CD4-positive, alpha-beta memory T cell (primary cell): ENCODE measurements around the gene PDK1. TPM values are rescaled to one million over a fixed set of nuclear protein-coding genes. Genes with fewer than 3 reads are reported as not detected.

Experiments used
- CTCF ChIA-PET: fragments of 350-600 bp; sonication (Branson Sonifier 250); formaldehyde crosslinking; loops from one replicate; lab custom pipeline; 2021; ENCODE audit warnings: inconsistent platforms; ENCODE audit not compliant: partially characterized antibody; lab: Charles Lee
- POLR2A ChIA-PET: fragments of 350-600 bp; sonication (Branson Sonifier 250); formaldehyde crosslinking; loops from one replicate; lab custom pipeline; 2021; ENCODE audit not compliant: partially characterized antibody; lab: Charles Lee
- DNase-seq, 5 donors: peaks; one replicate each; pipeline versions ENCODE4 v3.0.0 to v3.0.0-alpha.2; 2020 to 2022; ENCODE audit warnings: mixed read lengths in 1 of 5
- H3K27ac ChIP-seq: one replicate; pipeline ENCODE4 v1.7.0; 2013; ENCODE audit warnings: low read depth, low read length
- H3K27me3 ChIP-seq: 2 replicates; pipeline ENCODE4 v1.7.0; 2013; ENCODE audit warnings: mild to moderate bottlenecking, low read length, moderate library complexity; ENCODE audit not compliant: insufficient read depth
- H3K36me3 ChIP-seq: 2 replicates; pipeline ENCODE4 v1.7.0; 2013; ENCODE audit warnings: mild to moderate bottlenecking, low read length, moderate library complexity; ENCODE audit not compliant: insufficient read depth
- H3K4me1 ChIP-seq: 2 replicates; pipeline ENCODE4 v1.7.0; 2013; ENCODE audit warnings: mild to moderate bottlenecking, low read length, moderate library complexity; ENCODE audit not compliant: insufficient read depth
- H3K4me3 ChIP-seq, 2 donors: one replicate each; pipeline ENCODE4 v1.7.0; 2013; ENCODE audit warnings: low read length in 2 of 2, mild to moderate bottlenecking in 1 of 2
- H3K9me3 ChIP-seq, 2 donors: one replicate each; pipeline ENCODE4 v1.7.0; 2013; ENCODE audit warnings: low read length in 2 of 2, control low read depth in 1 of 2; ENCODE audit not compliant: control insufficient read depth in 1 of 2
- H3K27ac Mint-ChIP-seq, 7 donors: one replicate each; pipeline ENCODE4 v1.8.0; 2020 to 2021; ENCODE audit warnings: mixed read lengths in 7 of 7, mild to moderate bottlenecking in 6 of 7, inconsistent platforms in 3 of 7, moderate library complexity in 3 of 7
- H3K27me3 Mint-ChIP-seq, 2 donors: one replicate each; pipeline ENCODE4 v1.8.0; 2020 to 2021; ENCODE audit warnings: mixed read lengths in 2 of 2
- H3K36me3 Mint-ChIP-seq, 2 donors: one replicate each; pipeline ENCODE4 v1.8.0; 2020 to 2021; ENCODE audit warnings: mixed read lengths in 2 of 2, inconsistent platforms in 1 of 2, mild to moderate bottlenecking in 1 of 2
- H3K4me1 Mint-ChIP-seq, 4 donors: one replicate each; pipeline ENCODE4 v1.8.0; 2020 to 2021; ENCODE audit warnings: mixed read lengths in 4 of 4, mild to moderate bottlenecking in 1 of 4
- H3K4me3 Mint-ChIP-seq, 8 donors: one replicate each; pipeline ENCODE4 v1.8.0; 2020 to 2021; ENCODE audit warnings: mixed read lengths in 8 of 8, mild to moderate bottlenecking in 7 of 8, moderate library complexity in 6 of 8, inconsistent platforms in 3 of 8
- H3K9me3 Mint-ChIP-seq, 8 donors: one replicate each; pipeline ENCODE4 v1.8.0; 2020 to 2021; ENCODE audit warnings: mixed read lengths in 8 of 8, mild to moderate bottlenecking in 5 of 8, inconsistent platforms in 3 of 8, moderate library complexity in 1 of 8
- intact Hi-C: fragments of 100-400 bp; cut with micrococcal nuclease; formaldehyde crosslinking; loops from one replicate; pipeline ENCODE4 v1.15.1; 2023
- polyA plus RNA-seq, 2 donors: library from polyadenylated mRNA; unstranded; fragments of 300-500 nt; fragmentation: Illumina TruSeq; gene quantifications; one replicate each; pipeline ENCODE4 v1.2.3, GENCODE V29; 2021
- total RNA-seq, 2 experiments: library from RNA; stranded (reverse); gene quantifications; one replicate each; pipeline ENCODE4 v1.2.3, GENCODE V29; 2021

The PDK1 gene
- total and polyA plus RNA-seq, 4 experiments from 2014 or later = 12.9 to 36.8 (median 26.8) TPM

DNA sequence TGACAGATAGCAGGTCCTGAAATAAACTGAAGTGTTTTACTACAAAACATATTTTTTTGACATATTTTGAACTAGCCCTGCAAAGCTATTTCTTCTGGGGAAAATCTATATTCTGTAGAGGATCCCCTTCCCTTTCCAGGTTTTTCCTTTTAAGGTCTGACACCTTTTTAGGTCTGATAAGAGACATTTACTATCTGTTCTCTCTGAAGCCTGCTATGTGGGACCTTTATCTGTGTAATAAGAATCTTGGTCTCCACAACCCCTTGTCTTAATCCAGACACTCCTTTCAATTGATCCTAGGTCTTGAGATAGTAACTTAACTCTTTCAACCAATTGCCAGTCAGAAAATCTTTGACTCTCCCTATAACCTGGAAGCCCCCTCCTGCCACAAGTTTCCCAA lies 5.5 kb upstream of the PDK1 start:
- Mint-ChIP-seq H3K9me3 (peaks cover 0 to 6% (median 0%) of the 10 kb centered on the region in 8 donors), H3K27ac (no peak overlapping the region), H3K36me3 (peaks cover 2 to 4% of the 10 kb centered on the region in 2 donors), H3K4me3 (peak overlapping the region in 5 of 8 donors; percentile 4 to 69 (median 45)), H3K27me3 (peaks cover 0 to 1% of the 10 kb centered on the region in 2 donors), H3K4me1 (peaks cover 24 to 42% (median 36%) of the 10 kb centered on the region in 4 donors)
- POLR2A ChIA-PET = no interaction called here
- CTCF ChIA-PET = interaction anchor here (1.0 kb wide), 1 partner anchor 11 kb away, joined by 3 read pairs; no protein-coding TSS in a partner anchor
- Histone ChIP-seq H3K9me3 (no peaks in the 10 kb centered on the region), H3K27ac (no peak overlapping the region), H3K36me3 (no peaks in the 10 kb centered on the region), H3K4me1 (peaks cover 28% of the 10 kb centered on the region), H3K4me3 (no peak overlapping the region), H3K27me3 (no peaks in the 10 kb centered on the region)
- DNase-seq = no peak
- intact Hi-C loops = loop anchor here (10.0 kb wide), 2 partner anchors 376 to 1116 kb away; partner anchors contain the start of genes DCAF17 and METTL8

DNA sequence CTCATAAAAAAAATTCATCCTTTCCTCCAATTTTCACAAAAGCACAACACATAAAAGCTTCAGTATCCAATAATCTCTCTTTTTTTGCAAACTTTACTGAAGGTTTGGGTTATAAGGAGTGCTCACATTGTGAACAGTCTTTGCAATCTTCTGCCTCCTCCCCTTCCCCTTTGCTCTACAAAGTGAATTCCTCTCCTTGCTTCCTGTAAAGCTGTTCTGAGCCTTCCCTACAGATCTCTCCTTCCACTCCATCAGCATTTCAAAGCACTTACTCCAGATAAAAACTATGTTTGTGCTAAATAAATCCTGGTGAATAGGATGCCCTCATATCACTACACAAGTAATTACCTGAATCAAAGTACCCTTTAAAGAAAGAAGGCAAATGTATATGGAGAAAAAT lies 4.6 kb upstream of the PDK1 start:
- H3K9me3 Mint-ChIP-seq = peaks cover 0 to 6% (median 0%) of the 10 kb centered on the region in 8 donors
- no peak overlapping the region for H3K27ac ChIP-seq
- H3K4me3 Mint-ChIP-seq = peak overlapping the region in 3 of 8 donors; percentile 1 to 14 (median 11)
- H3K4me3 ChIP-seq = no peak overlapping the region
- ChIA-PET CTCF (interaction anchor here (1.0 kb wide), 1 partner anchor 12 kb away, joined by 3 read pairs; no protein-coding TSS in a partner anchor), POLR2A (no interaction called here)
- intact Hi-C loops = loop anchor here (10.0 kb wide), 2 partner anchors 376 to 1116 kb away; partner anchors contain the start of genes DCAF17 and METTL8
- H3K9me3 ChIP-seq = no peaks in the 10 kb centered on the region
- no peaks in the 10 kb centered on the region for H3K27me3 ChIP-seq
- no peaks in the 10 kb centered on the region for H3K36me3 ChIP-seq
- H3K27ac Mint-ChIP-seq = peak overlapping the region in 1 of 7 donors; percentile 20
- H3K4me1 ChIP-seq = peaks cover 28% of the 10 kb centered on the region
- no peak for DNase-seq
- H3K27me3 Mint-ChIP-seq = peaks cover 0 to 1% of the 10 kb centered on the region in 2 donors
- H3K36me3 Mint-ChIP-seq = peaks cover 3 to 4% of the 10 kb centered on the region in 2 donors
- H3K4me1 Mint-ChIP-seq = peaks cover 24 to 44% (median 37%) of the 10 kb centered on the region in 4 donors

DNA sequence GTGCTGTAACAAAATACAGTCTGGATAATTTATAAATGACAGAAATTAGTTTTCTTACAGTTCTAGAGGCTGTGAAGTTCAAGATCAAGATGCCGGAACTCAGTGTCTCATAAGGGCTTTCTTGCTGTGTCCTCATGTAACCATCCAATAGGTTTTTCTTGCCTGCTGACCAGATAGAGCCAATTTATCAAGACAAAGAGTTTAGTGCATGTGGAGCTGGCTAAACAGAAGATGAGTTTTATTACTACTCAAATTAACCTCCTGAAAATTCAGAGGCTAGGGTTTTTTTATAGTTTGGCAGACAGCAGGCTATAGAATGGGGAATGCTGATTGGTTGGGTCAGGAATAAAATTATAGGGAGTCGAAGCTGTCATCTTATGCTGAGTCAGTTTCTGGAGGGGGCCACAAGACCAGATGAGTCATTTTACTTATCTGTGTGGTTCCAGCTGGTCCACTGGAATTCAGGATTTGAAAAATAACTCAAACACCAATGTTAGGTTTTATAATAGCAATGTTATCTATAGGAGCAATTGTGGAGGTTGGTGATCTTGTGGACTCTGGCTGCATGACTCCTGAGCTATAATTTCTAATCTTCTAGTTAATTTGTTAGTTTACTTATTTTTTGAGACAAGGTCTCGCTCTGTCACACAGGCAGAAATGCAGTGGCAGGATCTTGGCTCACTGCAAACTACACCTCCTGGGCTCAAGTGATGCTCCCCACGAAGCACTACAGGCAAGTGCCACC lies 3.2 kb upstream of the PDK1 start:
- Histone ChIP-seq H3K27me3 (no peaks in the 10 kb centered on the region), H3K4me1 (peaks cover 40% of the 10 kb centered on the region), H3K36me3 (no peaks in the 10 kb centered on the region), H3K4me3 (no peak overlapping the region), H3K9me3 (no peaks in the 10 kb centered on the region), H3K27ac (no peak overlapping the region)
- ChIA-PET POLR2A (interaction anchor here (0.8 kb wide), 1 partner anchor 57 kb away, joined by 3 read pairs; no protein-coding TSS in a partner anchor), CTCF (interaction anchor here (0.9 to 1.3 kb wide), 3 partner anchors 22 to 91 kb away, joined by 3 to 5 read pairs (median 3); no protein-coding TSS in a partner anchor)
- no peak for DNase-seq
- H3K27me3 Mint-ChIP-seq = peaks cover 0 to 1% of the 10 kb centered on the region in 2 donors
- intact Hi-C loops = loop anchor here (10.0 kb wide), 2 partner anchors 378 to 1118 kb away; partner anchors contain the start of genes DCAF17 and METTL8
- peaks cover 4 to 8% of the 10 kb centered on the region in 2 donors for H3K36me3 Mint-ChIP-seq
- H3K4me3 Mint-ChIP-seq = no peak overlapping the region
- peaks cover 0 to 2% (median 0%) of the 10 kb centered on the region in 8 donors for H3K9me3 Mint-ChIP-seq
- H3K4me1 Mint-ChIP-seq = peaks cover 33 to 58% (median 48%) of the 10 kb centered on the region in 4 donors
- no peak overlapping the region for H3K27ac Mint-ChIP-seq

DNA sequence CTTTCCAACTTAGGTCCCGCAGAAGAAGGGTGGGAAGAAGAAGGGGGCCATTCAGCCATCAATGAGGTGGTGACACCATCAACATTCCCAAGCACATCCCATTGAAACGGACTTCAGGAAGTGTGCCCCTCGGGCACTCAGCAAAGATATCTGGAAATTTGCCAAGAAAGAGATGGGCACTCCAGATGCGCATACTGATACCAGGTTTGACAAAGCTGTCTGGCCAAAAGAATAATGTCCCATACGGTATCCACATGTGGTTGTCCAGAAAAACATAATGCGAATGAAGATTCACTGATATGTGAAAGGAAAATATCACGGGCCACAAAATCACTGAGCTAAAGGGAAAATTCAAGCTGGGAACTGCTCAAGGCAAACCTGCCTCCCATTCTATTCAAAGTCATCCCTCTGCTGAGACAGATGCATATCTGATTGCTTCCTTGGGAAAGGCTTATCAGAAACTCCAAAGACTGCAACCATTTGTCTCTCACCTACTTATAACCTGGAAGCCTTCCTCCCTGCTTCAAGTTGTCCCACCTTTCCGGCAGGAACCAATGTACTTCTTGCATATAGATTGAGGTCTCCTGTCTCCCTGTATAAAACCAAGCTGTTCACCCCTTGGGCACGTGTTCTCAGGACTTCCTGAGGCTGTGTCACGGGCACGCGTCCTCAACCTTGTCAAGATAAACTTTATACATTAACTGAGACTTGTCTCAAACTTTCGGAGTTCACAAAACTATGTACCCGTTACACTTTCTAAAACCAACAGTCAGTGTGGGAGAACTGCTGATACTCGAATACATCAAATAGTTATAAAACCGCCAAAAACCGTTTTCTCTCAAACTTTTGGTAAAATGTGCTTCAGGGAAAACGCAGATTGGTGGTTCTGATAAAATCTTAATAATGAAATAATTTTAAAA lies 1.3 kb upstream of the PDK1 start:
- peak overlapping the region; percentile 47 to 97 (median 76) for H3K4me3 Mint-ChIP-seq
- ChIA-PET POLR2A (interaction anchor here (1.0 to 3.3 kb wide), 5 partner anchors 13 to 92 kb away, joined by 3 to 33 read pairs (median 4); no protein-coding TSS in a partner anchor), CTCF (interaction anchor here (1.1 to 1.2 kb wide), 2 partner anchors 9 to 58 kb away, joined by 3 to 4 read pairs; no protein-coding TSS in a partner anchor)
- H3K4me1 Mint-ChIP-seq = peaks cover 33 to 62% (median 49%) of the 10 kb centered on the region in 4 donors
- Histone ChIP-seq H3K9me3 (no peaks in the 10 kb centered on the region), H3K27ac (no peak overlapping the region), H3K27me3 (no peaks in the 10 kb centered on the region), H3K36me3 (no peaks in the 10 kb centered on the region), H3K4me3 (peak overlapping the region in 1 of 2 donors; percentile 82), H3K4me1 (peaks cover 42% of the 10 kb centered on the region)
- H3K27ac Mint-ChIP-seq = peak overlapping the region in 6 of 7 donors; percentile 19 to 85 (median 58)
- H3K27me3 Mint-ChIP-seq = peaks cover 0 to 1% of the 10 kb centered on the region in 2 donors
- intact Hi-C loops = loop anchor here (1.0 to 10.0 kb wide), 8 partner anchors 58 to 1120 kb away; partner anchors contain the start of genes DCAF17, DLX2, DYNC1I2 and HAT1
- H3K36me3 Mint-ChIP-seq = peaks cover 4 to 13% of the 10 kb centered on the region in 2 donors
- H3K9me3 Mint-ChIP-seq = no peaks in the 10 kb centered on the region
- DNase-seq = peak in 1 of 5 donors; percentile 11

DNA sequence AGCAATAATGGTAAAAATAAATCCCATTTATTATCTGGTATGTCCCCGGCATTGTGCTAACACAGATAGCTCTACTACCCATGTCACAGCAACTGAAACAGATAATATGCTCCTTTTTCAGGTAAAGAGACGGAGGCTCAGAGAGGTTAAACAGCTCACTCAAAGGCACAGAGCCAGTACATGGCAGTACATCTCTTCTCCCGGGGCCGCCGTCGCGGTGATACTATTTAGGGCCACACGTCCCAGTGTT lies 693 bp upstream of the PDK1 start:
- peaks cover 27 to 56% (median 43%) of the 10 kb centered on the region in 4 donors for H3K4me1 Mint-ChIP-seq
- POLR2A ChIA-PET = interaction anchor here (1.0 to 3.3 kb wide), 6 partner anchors 44 to 633 kb away, joined by 3 to 33 read pairs (median 5); partner anchors contain the start of gene HAT1

DNA sequence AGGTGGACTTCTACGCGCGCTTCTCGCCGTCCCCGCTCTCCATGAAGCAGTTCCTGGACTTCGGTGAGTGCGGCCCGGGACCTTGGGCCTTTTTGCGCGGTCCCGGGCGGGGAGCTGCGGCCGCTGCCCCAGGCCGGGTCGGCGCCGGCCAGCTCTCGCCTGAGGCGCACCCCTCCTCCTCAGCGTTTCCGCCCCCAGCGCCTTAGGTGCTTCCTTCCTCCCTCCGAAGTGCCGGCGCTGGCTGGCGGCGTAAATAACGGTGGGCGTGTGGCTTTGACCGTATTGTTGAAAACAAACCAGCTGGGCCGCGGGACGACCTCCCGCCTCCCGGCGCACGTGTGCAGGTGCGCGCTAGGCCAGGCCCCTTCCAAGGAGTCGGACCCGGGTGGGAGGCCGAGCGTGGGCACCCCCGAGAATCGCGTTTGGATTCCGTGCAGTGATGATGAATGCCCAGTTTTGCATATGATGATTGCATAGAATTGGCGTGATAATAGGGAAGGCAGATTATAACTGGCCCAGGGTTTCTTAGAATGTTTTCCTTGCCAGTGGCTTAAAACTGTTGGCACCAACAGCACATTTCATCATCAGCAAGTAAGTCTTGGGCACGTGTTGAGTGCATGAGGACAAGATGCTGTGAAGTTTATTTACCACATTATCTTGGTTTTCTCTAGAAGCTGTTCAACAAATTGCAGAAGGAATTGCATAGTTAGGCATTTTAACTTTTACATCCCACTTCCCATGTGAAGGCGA lies 569 bp downstream of the PDK1 start:
- H3K4me1 Mint-ChIP-seq = peaks cover 16 to 50% (median 32%) of the 10 kb centered on the region in 4 donors
- DNase-seq = peak; percentile 43 to 70 (median 51)
- no peaks in the 10 kb centered on the region for H3K9me3 Mint-ChIP-seq
- intact Hi-C loops = loop anchor here (5.0 to 10.0 kb wide), 3 partner anchors 382 to 1122 kb away; partner anchors contain the start of genes DCAF17, DLX2 and METTL8
- Histone ChIP-seq H3K27me3 (no peaks in the 10 kb centered on the region), H3K27ac (peak overlapping the region; percentile 82), H3K9me3 (no peaks in the 10 kb centered on the region), H3K4me3 (peak overlapping the region; percentile 62 to 82), H3K4me1 (peaks cover 33% of the 10 kb centered on the region), H3K36me3 (peaks cover 3% of the 10 kb centered on the region)
- H3K27me3 Mint-ChIP-seq = no peaks in the 10 kb centered on the region
- peak overlapping the region; percentile 73 to 88 (median 82) for H3K27ac Mint-ChIP-seq
- H3K36me3 Mint-ChIP-seq = peaks cover under 1 to 19% of the 10 kb centered on the region in 2 donors
- H3K4me3 Mint-ChIP-seq = peak overlapping the region; percentile 88 to 95 (median 92)
- ChIA-PET POLR2A (interaction anchor here (0.8 to 3.3 kb wide), 10 partner anchors 18 to 663 kb away, joined by 3 to 33 read pairs (median 5); partner anchors contain the start of genes HAT1 and SLC25A12), CTCF (interaction anchor here (1.3 to 1.5 kb wide), 2 partner anchors 127 to 429 kb away, joined by 3 to 4 read pairs; no protein-coding TSS in a partner anchor)

More for the DNA sequence above, 693 bp upstream of the PDK1 start:
- Mint-ChIP-seq H3K27me3 (peaks cover 0 to 1% of the 10 kb centered on the region in 2 donors), H3K36me3 (peaks cover 4 to 13% of the 10 kb centered on the region in 2 donors), H3K9me3 (no peaks in the 10 kb centered on the region), H3K27ac (peak overlapping the region; percentile 78 to 96 (median 93)), H3K4me3 (peak overlapping the region; percentile 85 to 97 (median 94))
- Histone ChIP-seq H3K9me3 (no peaks in the 10 kb centered on the region), H3K4me3 (peak overlapping the region; percentile 62 to 82), H3K27me3 (no peaks in the 10 kb centered on the region), H3K27ac (peak overlapping the region; percentile 82), H3K36me3 (no peaks in the 10 kb centered on the region), H3K4me1 (peaks cover 36% of the 10 kb centered on the region)
- CTCF ChIA-PET = interaction anchor here (1.1 kb wide), 1 partner anchor 10 kb away, joined by 3 read pairs; no protein-coding TSS in a partner anchor
- intact Hi-C loops = loop anchor here (1.0 to 10.0 kb wide), 8 partner anchors 59 to 1120 kb away; partner anchors contain the start of genes DCAF17, DLX2, DYNC1I2 and HAT1
- no peak for DNase-seq
